NCI-H2227 (cell line): ENCODE results near the gene OSBPL2.

Experiments
- DNase-seq: peaks from one replicate; lab custom pipeline; 2025; ENCODE audit not compliant: unreplicated experiment; lab: John Stamatoyannopoulos, UW

OSBPL2 gene

GRCh38 chr20:62253398-62253797 is 15.1 kb downstream of the OSBPL2 start:
- DNase-seq, result no peak

- DNase-seq, result peak; percentile 47
These were observed 15.9 kb downstream of the OSBPL2 start for GRCh38 chr20:62254021-62254724.

GRCh38 chr20:62255976-62256375 is 17.7 kb downstream of the OSBPL2 start:
- DNase-seq, result no peak

- no peak for DNase-seq
These were observed 20.4 kb downstream of the OSBPL2 start for GRCh38 chr20:62258499-62259293.

DNA sequence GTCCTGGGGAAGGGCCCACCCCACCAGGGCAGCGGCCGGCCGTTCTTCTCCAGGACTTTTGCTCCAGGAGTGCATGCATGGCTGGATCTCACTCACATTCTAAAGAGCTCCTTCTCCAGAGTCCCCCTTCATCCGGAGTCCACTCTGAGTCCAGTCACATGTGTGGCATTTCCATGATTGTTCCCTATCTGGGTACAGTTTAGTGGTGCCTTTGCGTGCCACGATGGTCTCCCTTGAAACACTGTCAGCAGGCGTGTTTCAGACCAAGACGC is 20.9 kb downstream of the OSBPL2 start:
- DNase-seq, result no peak

GRCh38 chr20:62262064-62262463 is 23.7 kb downstream of the OSBPL2 start:
- DNase-seq, result no peak

DNA sequence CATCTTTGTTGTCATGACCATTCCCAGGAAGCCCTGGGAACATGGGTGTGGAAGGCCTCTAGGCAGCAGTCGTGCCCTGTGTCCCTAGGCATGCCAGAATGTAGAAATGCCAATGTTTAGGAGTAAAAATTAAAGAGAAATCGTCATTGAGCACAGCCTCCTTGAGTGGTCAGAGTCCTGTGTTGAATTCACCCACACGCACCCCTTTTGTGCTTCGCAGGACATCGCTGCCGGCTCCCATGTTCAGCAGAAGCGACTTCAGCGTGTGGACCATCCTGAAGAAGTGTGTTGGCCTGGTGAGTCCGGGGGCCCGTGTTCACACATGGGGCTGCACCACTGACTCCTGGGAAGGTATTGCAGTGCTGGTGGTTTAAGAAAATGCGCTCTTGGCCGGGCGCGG is 25.1 kb downstream of the OSBPL2 start:
- no peak for DNase-seq

DNA sequence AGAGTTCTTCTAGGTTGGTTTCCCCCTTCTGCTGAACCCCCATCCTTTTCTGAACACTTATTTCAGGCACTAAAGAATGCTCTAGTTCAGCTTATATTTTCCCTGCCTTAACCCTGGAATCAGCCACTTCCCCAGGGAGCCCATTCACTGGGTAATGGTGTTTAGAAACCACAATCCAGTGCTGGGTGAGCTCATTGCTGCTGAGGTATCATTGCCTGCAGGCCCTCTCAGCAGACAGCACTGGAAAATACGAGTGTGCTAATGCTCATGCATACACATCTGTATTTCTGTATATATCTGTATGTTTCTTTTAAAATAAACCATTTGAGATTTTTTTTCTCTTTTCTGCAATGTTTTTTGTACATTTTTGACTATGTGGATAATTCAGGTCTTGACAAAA is 27.0 kb downstream of the OSBPL2 start:
- DNase-seq, result no peak

DNA sequence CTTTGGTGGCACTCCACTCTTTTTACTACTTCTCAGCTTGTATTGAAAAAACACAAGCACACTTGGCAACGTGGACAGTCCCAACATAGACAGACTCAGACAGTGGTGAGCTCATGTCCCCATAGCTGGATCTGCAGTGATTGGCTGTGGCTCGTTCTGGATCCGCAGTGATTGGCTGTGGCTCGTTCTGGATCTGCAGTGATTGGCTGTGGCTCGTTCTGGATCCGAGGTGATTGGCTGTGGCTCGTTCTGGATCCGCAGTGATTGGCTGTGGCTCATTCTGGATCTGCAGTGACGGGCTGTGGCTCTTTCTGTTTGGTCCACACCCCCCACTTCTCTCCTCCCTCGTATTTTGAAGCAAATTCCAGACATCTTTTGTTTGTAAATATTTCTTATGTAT is 28.0 kb downstream of the OSBPL2 start:
- DNase-seq, result no peak

GRCh38 chr20:62266851-62267250 is 28.5 kb downstream of the OSBPL2 start:
- DNase-seq, result no peak

DNA sequence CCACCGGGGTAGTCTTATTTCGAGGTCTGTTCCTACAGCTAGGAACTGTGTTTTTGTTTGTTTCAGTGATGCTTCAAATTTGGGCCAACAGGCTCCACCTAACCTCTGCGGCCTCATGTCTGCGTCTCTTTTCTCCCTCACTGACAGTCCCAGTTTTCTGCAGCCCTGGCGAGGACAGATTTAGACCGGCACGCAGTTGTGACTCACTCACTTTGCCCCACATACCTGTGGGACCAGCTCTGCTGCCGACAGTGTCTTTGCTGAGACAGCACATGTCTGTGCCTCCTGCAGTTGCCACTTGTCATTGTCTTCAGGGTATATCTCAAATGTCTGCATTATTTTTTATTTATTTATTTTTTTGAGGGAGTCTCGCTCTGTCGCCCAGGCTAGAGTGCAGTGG is 29.2 kb downstream of the OSBPL2 start:
- DNase-seq, result no peak

- DNase-seq, result no peak
These were observed 30.0 kb downstream of the OSBPL2 start for GRCh38 chr20:62268228-62268900.

DNA sequence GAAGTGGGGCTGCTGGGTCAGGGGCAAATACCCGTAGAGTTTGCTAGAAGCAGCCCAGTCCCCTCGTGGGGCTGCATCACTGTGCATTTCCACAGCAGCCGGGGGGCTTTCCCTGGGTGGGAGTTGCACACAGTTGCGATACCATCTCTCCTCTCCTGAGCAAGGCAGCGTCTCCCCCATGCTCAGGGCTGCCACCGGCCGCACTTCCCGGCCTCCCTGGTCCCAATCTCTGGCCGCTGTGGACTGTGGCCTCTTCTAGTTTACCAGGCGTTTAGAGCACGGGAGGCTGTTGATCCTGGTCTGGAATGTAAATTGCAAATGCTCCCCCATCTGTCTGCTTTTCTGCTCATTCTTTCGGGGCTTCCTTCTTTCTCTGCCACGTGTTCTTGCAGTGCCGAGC is 31.1 kb downstream of the OSBPL2 start:
- DNase-seq, result no peak

DNA sequence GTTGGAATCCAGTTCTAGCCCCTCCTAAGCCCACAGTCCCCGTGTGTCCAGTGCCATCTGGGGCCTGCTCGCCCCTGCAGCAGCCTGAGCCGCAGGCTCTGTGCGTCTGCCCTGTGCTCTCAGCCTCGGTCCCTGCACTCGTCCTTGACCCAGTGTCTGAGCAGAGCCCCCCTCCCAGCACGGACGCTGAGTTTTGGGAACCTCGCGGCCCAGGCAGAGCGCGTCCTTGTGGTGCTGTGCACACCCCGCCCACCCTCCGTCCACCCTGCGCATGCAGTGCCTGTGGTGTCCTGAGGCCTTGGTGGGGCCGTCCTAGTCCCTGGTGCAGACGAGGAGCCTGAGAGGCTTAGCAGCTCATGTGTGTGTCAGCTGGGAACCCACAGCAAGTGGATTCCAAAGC is 31.6 kb downstream of the OSBPL2 start:
- DNase-seq, result no peak

GRCh38 chr20:62272200-62272599 is 33.9 kb downstream of the OSBPL2 start:
- DNase-seq, result no peak

DNA sequence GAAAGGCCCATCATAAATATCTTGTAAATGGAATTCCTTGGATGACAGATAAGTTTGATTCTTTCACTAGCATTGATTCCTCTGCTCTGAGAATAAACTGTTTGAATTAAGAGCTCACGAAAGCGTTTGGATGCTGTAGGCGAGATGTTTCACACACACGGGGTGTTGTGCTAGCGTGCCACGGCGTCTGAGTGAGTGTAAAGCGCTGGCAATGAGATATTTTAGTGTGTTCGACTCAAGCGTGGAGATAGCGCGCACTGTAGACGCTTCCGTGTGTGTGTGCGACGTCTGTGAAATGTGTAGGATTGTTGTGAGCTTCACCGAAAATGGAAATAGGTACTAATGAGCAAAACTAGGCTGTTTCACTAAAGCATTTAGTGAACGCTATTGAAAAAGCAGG is 35.1 kb downstream of the OSBPL2 start:
- no peak for DNase-seq

GRCh38 chr20:62274332-62274950 is 36.1 kb downstream of the OSBPL2 start:
- no peak for DNase-seq

DNA sequence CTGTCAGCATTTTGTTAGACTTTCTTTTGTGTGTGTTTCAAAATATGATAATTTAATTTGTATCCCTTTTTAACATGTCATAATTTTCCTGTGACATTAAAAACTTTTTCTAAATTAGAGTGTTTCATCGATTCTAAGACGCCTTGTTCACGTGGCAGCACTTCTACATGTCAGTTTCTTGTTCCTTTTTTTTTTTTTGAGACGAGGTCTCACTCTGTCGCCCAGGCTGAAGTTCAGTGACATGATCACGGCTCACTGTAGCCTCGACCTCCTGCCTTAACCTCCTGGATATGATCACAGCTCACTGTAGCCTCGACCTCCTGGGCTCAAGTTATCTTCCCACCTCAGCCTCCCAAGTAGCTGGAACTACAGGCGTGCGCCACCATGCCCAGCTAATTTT is 36.9 kb downstream of the OSBPL2 start:
- no peak for DNase-seq

DNA sequence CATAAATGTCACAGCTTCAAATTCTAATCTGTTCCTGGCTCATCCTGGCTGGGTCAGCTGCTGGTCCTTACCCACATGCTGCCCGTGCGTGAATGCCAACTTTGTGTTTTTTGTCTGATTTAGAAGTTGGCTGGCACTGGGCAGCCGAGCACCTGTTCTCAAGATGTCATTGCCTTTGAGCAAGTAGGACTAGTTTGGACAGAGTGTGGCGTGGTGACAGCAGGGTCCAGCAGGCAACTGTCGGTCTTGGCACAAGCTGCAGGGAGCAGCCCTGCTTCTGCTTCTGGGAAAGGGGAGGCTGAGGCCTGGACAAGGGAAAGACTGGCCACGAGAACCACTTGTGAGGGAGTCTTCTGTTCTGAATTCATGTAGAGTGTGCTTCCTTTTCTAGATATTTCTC is 38.1 kb downstream of the OSBPL2 start:
- no peak for DNase-seq

- DNase-seq, result no peak
These were observed 38.9 kb downstream of the OSBPL2 start for GRCh38 chr20:62277253-62277652.

DNA sequence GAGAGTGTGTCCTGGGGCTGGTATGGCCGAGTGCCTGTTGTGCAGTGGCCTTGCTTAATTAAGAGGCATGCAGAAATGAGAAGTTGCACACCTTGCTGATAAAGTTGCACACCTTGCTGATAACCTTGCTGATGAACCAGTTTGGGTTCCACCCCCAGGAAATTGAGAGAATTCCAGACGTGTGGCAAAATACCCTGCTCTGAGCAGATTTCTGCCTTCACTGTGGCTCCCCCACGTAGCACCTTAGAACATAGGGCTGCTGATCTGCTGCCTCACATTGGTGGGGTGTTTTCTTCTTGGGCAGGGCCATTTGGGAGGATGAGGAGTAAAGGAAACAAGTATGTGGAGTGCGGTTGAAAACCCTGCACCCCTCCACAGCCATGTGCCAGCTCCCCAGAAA is 42.0 kb downstream of the OSBPL2 start:
- DNase-seq, result no peak
